GM18499 (cell line): ENCODE data around the gene PPP1R12A.

Experiments
- ATAC-seq: cut with Tn5 transposase; IDR thresholded peaks from one replicate; pipeline ENCODE4 v1.9.1; 2021; ENCODE audit warnings: moderate number of reproducible peaks; ENCODE audit not compliant: insufficient read depth, unreplicated experiment

PPP1R12A gene

DNA sequence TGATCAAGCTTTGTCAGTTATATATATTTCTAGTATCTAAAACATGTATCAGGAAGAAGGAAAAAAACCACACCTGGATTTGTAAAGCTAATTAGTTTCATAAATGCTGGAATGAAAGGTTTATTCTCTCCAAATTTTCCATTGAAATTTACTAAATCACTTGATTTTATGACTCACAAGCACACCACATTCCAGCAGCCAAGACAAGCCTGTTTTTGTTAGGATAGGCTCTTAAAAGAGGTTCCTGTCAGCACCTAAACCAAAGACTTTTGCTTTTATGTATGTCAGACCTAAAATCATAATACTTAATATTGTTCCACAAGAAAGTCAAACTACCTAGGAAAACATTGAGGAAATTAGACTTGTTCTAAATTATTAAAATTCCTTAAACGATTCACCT lies 158.8 kb downstream of the PPP1R12A start:
- ATAC-seq: no peak

DNA sequence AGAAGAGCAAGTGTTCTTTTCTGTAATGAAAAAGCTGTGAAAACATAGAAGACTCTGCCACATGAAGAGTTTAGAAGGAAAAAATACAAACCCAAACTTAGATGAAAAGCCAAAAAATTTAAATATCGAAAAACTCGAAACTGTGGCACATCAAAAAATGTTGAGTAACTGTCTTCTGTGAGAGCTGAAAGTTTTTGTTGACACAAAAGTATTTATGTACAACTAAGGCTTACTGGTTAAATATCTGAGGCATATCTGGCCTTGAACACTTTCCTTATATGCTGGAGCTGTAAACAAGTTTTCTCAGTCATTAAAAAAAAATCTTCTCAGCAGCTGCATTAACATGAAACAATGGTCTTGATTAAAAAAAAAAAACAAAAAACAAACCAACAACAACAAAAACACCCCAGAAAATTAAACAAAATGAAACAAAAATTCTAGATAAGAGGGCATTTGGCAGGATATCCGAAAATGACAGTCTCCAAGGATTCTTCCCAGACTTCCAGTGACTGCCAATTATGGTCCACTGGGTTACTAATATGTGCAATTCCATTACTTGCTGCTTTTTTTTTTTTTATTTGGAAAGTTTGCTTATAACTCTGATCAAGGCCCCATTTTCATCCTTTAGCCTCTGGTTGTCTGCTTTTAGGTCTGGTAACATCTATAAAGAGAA lies 159.4 kb downstream of the PPP1R12A start:
- no peak for ATAC-seq

DNA sequence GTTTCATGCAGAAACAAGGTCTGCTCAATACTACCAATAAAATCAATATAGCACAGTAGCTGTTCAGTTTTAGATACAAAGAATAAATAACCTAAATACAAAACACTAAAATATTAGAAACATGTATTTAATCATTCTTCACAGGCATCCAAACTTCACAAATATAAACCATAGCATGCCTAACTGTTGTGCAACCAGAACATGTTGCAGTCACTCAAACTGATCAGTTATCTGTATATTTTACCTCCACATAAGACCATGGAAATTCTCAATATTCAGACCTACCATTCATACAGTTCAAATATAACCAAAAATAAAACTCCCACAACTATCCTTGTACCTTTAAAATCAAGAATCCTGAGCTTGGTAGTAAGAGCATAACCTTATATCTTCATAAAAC lies 161.0 kb downstream of the PPP1R12A start:
- ATAC-seq: no peak

DNA sequence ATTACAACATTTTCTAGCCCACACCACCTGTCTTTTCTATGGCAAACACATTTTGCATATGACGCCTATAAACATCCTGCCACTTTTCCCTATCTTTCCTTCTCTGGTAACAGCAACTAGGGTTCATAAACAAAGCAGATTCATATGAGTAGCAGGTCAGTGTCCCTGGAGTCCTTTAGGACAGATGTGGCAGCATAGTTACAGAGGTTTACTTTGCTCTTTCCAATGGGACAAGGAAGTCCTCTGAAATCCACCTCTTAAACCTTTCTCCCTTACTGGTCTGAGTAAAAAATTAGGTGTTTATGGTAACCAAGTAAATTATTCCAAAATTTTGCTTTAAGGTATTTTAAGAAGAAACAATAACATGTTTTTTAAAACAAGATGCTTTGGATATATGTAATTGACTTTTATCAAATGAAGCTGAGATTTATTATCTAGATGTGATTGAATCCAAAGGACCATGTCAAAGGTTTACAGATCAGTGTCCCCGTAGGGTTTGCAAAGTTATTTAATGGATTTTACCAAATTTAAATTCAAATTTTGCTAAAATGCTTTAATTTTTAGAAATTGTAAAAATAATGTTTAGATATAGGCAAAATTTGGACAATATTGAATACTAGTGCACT lies 164.9 kb downstream of the PPP1R12A start:
- ATAC-seq: no peak

DNA sequence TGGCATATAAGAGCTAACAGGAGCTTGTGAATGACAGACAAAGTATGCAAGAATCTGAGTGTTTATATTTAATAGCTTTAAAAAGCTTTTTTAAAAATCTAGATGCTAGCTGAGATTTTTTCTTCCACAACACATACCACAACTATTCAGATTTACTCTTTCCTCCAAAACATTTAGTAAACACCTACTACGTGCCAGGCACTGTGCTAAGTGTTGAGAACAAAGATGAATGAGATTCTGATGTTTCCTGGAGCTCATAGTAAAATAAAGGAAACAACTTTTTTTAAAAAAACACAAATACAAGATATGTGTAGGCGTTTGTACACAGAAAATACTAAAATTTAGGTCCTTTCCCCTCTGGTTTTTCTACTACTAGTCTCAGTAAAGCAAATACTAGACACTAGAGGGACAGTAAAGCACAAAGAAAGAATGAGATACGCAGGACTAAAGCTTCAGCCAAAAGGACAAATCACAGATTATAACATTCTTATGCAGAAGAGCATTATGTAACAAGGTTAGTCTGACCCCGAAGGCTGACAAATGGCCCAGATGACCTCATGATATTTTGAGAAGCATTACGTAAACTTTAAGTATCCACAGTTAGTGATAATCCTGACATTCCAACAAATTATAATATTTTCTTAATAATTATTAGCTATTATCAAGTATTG lies 165.6 kb downstream of the PPP1R12A start:
- ATAC-seq: no peak

DNA sequence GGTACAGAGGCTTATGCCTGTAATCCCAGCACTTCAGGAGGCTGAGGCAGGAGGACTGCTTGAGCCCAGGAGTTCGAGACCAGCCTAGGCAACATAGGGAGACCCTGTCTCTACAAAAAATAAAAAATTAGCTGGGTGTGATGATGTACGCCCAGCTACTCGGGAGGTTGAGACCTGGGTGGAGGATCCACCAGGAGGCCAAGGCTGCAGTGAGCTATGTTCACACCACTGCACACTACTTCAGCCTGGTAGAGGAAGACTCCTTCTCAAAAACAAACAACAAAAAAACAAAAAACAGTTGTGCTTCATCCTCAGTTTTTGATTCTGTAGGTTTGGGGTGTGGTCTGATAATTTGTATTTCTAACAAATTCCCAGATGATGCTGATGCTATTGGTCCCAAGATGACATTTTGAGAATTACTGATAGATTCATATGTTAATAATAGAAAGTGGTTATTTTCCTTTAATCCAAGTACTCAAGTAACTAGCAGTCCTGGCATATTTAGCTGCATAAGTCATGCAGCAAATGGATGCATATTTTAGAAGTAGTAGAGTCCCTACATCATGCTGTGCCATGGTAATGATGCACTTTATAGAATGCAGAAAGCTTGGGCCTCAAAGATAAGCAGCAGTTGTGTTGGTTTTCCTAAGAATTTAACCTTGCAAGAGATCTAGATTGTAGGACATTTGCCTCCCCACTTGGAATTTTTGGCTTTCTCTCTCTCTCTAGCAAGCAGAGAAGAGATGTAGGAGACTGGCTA lies 168.0 kb downstream of the PPP1R12A start:
- ATAC-seq: no peak

DNA sequence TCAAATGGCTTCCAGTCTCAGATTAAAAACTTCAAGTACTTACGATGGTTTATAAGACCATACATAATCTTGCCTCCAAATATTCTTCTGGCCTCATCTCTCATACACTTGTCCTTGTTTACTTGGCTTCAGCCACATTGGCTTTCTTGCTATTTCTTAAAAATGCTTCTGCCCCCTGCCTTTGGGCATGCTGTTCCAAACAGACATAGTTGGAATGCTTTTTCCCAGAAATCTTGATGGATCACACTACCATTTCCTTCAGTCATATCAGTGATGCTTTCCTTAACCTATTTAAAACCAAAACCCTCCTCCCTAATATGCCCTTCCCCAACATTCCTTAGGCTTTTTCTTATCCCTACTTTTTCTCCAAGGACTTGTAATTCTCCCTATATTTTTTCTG lies 169.7 kb downstream of the PPP1R12A start:
- ATAC-seq: no peak

DNA sequence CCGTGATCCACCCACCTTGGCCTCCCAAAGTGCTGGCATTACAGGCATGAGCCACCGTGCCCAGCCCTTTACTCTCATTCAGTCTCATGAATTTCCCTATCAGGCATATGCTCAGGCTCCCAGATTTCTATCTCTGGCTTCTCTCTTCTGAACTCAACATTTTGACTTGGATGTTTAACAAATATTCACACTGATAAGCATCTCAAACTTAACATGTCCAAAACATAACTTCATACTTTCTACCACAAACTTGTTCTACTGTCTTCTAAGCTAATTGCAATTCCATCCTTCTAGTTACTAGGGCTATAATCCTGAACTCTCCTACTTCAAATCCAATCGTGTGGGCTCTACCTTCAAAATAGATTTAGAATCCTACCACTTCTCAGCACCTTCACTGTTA lies 170.3 kb downstream of the PPP1R12A start:
- ATAC-seq: no peak

DNA sequence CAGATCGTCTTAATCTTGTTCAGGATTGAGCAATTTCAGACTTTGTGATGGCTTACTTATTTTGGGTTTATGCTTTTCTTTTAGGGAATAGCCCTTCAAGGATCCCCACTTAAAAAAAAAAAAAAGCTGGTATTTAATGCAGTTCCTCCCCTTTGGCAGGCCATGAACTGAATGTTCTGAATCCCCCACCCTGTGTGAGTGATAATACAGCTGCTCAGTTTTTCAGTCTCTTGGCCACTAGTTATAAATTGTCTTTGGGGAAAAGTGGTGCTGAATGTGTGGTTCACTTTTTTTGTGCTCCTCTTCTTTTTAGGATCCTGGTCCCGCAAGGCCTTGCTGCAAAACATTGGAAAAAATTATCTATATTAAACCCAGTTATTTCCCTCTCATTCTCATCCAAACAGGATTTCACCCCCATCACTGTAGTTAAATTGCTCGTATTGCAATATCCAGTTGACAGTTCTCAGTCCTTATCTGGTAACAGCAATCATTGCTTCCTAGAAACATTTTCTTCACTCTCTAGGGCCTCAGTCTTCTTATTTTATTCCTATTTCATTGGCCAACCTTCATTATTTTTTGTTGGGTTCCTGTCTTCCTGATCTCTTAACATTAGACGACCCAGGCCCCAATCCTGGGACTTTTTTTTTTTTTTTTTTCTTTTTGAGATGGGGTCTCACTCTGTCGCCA lies 171.0 kb downstream of the PPP1R12A start:
- no peak for ATAC-seq

DNA sequence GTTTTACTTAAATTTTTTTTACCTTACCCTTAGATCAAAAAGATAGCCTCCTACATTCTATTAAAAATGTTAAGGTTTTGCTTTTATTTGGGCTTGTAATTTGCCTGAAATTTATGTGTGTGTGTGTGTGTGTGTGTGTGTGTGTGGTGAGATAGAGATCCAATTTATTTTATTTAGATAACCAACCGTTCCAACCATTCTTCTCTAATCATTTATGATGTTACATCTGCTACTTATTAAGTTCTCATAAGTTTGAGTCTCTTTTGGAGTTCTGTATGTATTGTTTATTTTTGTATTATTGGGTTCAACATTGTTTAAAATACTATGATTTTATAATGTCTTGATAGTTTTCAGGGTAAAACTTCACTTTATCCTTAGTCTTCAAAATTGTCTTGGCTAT lies 173.6 kb downstream of the PPP1R12A start:
- no peak for ATAC-seq

DNA sequence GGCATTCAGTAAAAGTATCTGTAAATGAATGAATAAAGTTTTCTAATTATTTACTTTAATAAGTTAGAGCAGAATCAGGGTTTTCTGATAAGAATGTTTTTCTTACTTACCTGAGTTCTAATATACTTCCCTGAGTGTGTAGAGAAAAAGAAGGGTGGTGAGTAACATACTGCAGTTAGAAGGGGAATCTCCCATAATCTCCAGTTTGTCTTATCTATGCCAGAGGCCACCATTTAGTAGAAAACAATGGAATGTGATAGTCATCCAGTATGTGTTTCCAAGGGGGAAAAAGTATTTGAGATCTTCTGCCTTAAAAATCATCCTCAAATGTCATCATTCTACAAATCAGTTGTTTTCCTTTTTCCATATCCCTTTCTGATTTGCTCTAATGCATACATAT lies 187.6 kb downstream of the PPP1R12A start:
- ATAC-seq: no peak

DNA sequence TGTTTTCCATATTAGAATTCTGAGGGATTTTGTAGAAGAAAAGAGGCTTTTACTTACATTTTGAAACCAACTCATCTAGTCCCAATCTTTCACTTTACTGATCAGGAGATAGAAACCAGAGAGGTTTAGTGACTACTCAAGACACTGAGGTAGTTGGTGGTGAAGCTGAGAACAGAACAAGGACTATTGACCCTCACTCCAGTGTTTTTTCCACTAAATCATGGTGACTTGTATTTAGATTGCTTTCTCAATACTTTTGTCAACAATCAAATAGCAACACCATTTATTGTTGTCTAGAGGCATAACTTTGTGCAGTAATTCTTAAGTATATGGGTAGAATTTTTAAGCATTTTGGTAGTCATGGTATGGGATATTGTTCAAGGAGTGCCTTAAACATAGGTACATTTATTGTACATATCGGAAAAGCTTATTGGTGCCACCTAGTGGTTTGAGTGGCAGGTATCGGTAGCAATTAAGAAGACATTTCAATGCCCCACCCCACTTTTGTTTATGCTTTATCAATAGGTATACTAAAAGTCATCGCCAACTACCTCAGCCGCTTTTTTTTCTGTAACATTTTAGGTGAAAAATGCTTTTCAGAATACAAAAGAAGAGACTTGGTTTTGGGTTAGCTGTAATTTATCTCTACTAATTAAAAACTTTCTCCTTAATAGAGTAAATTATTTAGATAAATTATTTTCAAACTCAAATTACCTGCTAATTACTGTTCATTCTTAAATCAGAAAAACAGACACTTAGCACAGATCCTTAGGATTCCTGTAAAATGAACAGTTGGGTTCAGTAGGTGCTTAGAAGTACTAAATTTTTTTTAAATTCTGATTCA lies 196.8 kb downstream of the PPP1R12A start:
- ATAC-seq: peak; percentile 82

DNA sequence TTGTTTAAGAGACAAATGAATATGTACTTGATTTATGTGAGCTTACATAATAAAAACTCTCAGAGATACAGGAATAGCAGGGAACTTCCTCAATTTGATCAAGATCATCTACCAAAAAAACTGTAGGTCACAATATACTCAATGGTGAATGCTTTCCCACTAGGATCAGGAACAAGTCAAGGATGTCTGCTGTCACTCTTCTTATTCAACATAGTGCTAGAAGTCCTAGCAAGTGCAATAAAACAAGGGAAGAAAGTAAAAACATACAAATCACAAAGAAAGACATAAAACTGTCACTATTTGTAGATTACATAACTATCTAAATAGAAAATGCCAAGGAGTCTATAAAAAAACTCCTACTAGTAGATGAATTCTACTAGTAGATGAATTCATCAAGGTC lies 202.3 kb downstream of the PPP1R12A start:
- no peak for ATAC-seq

DNA sequence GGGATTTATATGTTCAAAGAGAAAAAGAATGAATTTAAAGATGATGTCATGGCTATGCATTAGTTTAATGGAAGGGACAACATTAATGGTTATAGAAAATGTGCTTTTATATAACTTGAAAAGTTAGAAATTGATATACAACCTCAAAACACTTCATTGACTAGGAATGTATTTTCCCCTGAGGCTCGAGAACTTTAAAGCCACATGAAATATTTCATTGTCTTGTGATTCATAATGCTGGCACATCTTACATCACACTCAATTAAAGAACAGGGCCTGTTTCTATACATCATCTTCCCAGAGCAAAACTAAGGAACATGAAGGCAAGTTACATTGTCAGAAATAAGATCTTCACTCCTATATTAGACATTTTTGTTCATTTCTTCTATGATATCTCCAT lies 208.9 kb downstream of the PPP1R12A start:
- no peak for ATAC-seq
